ENCODE results near the gene CDC27. TPM values are rescaled to one million over a fixed set of nuclear protein-coding genes. Genes with fewer than 3 reads are reported as not detected.
"Not testable (repeated sequence)": the region's sequence is repeated elsewhere in the genome, so short reads cannot be mapped to it uniquely, and the experiment has no call there.

CDC27 gene
- total and polyA plus RNA-seq, 2 donors (not counting 1 experiment from before 2014, with no cell fraction given) = 20.5 to 90.7 TPM

- H3K4me1 Mint-ChIP-seq = peaks cover 35% of the 10 kb centered on the region
- Histone ChIP-seq H3K79me2 (ENCODE audit: control insufficient read depth, insufficient read depth, low read length) (peaks cover 18% of the 10 kb centered on the region), H3K4me1 (ENCODE audit: control insufficient read depth in 2 of 2, insufficient read depth in 2 of 2, low read length in 2 of 2) (peaks cover 17% of the 10 kb centered on the region in 2 donors), H3K36me3 (replicated peaks in 1 of 2; ENCODE audit: control extremely low read depth in 1 of 2, control insufficient read depth in 1 of 2, extremely low read depth in 1 of 2, insufficient read depth in 2 of 2, low read length in 1 of 2) (peaks cover 7 to 42% of the 10 kb centered on the region in 2 experiments)
- WGBS (ENCODE audit: insufficient coverage) = 100% methylated on average over 3 of the region's 5 CpGs
- H3K27me3 Mint-ChIP-seq; H3K9me3 Mint-ChIP-seq (ENCODE audit: insufficient read depth); H3K9ac ChIP-seq (ENCODE audit: low read length); H3K4me3 ChIP-seq (ENCODE audit: control extremely low read depth in 1 of 5, extremely low read depth in 1 of 5, insufficient read depth in 1 of 5, low read depth in 2 of 5, low read length in 4 of 5); DNase-seq; H3K4me3 Mint-ChIP-seq; H3K9me3 ChIP-seq (ENCODE audit: control extremely low read depth in 1 of 3, control insufficient read depth in 2 of 3, insufficient read depth in 1 of 3, low read length in 2 of 3); POLR2A ChIA-PET; H2AFZ ChIP-seq (ENCODE audit: insufficient read depth, low read depth, low read length, poor library complexity, severe bottlenecking); ATAC-seq (ENCODE audit: low read depth); CTCF ChIA-PET; H3K27ac ChIP-seq (ENCODE audit: low read length in 2 of 2); H4K20me1 ChIP-seq (ENCODE audit: control insufficient read depth, insufficient read depth, low read length, poor library complexity, severe bottlenecking); H3K27ac Mint-ChIP-seq; intact Hi-C loops (cut with micrococcal nuclease); H3K27me3 ChIP-seq (replicated peaks in 1 of 4; ENCODE audit: control extremely low read depth in 1 of 4, control insufficient read depth in 3 of 4, insufficient read depth in 4 of 4, low read length in 3 of 4); H3K4me2 ChIP-seq (replicated peaks; ENCODE audit: low read depth, low read length, poor library complexity, severe bottlenecking): not testable (repeated sequence)
Observed at GRCh38 chr17:47166854-47167253, 22.2 kb downstream of the CDC27 start.

- CTCF ChIA-PET = no interaction called here
- no CpG with 5 or more reads among the region's 2 CpGs for WGBS (ENCODE audit: insufficient coverage)
- Histone ChIP-seq H3K4me3 (ENCODE audit: control extremely low read depth in 1 of 5, extremely low read depth in 1 of 5, insufficient read depth in 1 of 5, low read depth in 2 of 5, low read length in 4 of 5) (no peak overlapping the region), H3K36me3 (replicated peaks in 1 of 2; ENCODE audit: control extremely low read depth in 1 of 2, control insufficient read depth in 1 of 2, extremely low read depth in 1 of 2, insufficient read depth in 2 of 2, low read length in 1 of 2) (peaks cover 4 to 36% of the 10 kb centered on the region in 2 experiments), H4K20me1 (ENCODE audit: control insufficient read depth, insufficient read depth, low read length, poor library complexity, severe bottlenecking) (no peaks in the 10 kb centered on the region), H3K9ac (ENCODE audit: low read length) (no peak overlapping the region), H3K4me2 (replicated peaks; ENCODE audit: low read depth, low read length, poor library complexity, severe bottlenecking) (no peak overlapping the region), H3K9me3 (ENCODE audit: control extremely low read depth in 1 of 3, control insufficient read depth in 2 of 3, insufficient read depth in 1 of 3, low read length in 2 of 3) (no peaks in the 10 kb centered on the region), H2AFZ (ENCODE audit: insufficient read depth, low read depth, low read length, poor library complexity, severe bottlenecking) (no peak overlapping the region), H3K27me3 (replicated peaks in 1 of 4; ENCODE audit: control extremely low read depth in 1 of 4, control insufficient read depth in 3 of 4, insufficient read depth in 4 of 4, low read length in 3 of 4) (no peaks in the 10 kb centered on the region), H3K27ac (ENCODE audit: low read length in 2 of 2) (peak overlapping the region in 1 of 2 donors; percentile 55), H3K79me2 (ENCODE audit: control insufficient read depth, insufficient read depth, low read length) (peaks cover 15% of the 10 kb centered on the region), H3K4me1 (ENCODE audit: control insufficient read depth in 2 of 2, insufficient read depth in 2 of 2, low read length in 2 of 2) (peaks cover 14 to 19% of the 10 kb centered on the region in 2 donors)
- POLR2A ChIA-PET = no interaction called here
- Mint-ChIP-seq H3K27ac (peak overlapping the region; percentile 38), H3K27me3 (no peaks in the 10 kb centered on the region), H3K9me3 (ENCODE audit: insufficient read depth) (no peaks in the 10 kb centered on the region), H3K4me3 (no peak overlapping the region), H3K4me1 (peaks cover 31% of the 10 kb centered on the region)
- TF ChIP-seq EZH2 (IDR thresholded peaks at IDR 0.05; ENCODE audit: borderline replicate concordance, insufficient read depth, low read depth, low read length, poor library complexity, severe bottlenecking) = no peak
- TF ChIP-seq CTCF (IDR thresholded peaks at IDR 0.05) = no peak
- intact Hi-C loops (cut with micrococcal nuclease) = no loop called here
- no peak for ATAC-seq (ENCODE audit: low read depth)
- no peak for DNase-seq
Observed at GRCh38 chr17:47165137-47165536, 24.0 kb downstream of the CDC27 start.

Measured in B cell (primary cell).